RPMI7951 (cell line): ENCODE results near the gene RPF1. TPM values are rescaled to one million over a fixed set of nuclear protein-coding genes. Genes with fewer than 3 reads are reported as not detected.

Source experiments
- total RNA-seq: library from RNA; depleted of rRNA; stranded (reverse); fragments of >200 nt; shearing (Covaris generic); gene quantifications from 2 replicates; pipeline ENCODE4 v1.2.3, GENCODE V29; 2014; rRNA removed

The RPF1 gene
- total RNA-seq, 1 experiment from 2014 or later, result 108 TPM

Other genes starting within 250 kb of the RPF1 start
- gene SAMD13, start 177.6 kb upstream of the RPF1 start, total RNA-seq, result 2.9 and 3.5 TPM in 2 replicates
- gene DNASE2B, start 80.8 kb upstream of the RPF1 start, total RNA-seq, result not detected in 2 replicates
- gene SPATA1, start 27.1 kb downstream of the RPF1 start, total RNA-seq, result 2.6 TPM in 1 of 2 replicates, not detected in the other
- 163 and 193 TPM in 2 replicates for gene GNG5, start 27.3 kb downstream of the RPF1 start, total RNA-seq
- 18.6 and 29.0 TPM in 2 replicates for gene CTBS, start 95.2 kb downstream of the RPF1 start, total RNA-seq
- gene SSX2IP, start 211.2 kb downstream of the RPF1 start, total RNA-seq, result 14.9 and 21.3 TPM in 2 replicates